GM12801 (cell line): ENCODE results near the gene BRCA2.

ENCODE experiments used
- TF ChIP-seq, protein P1 (sequence below): IDR thresholded peaks from one replicate; pipeline ENCODE4 v1.5.1; 2011; ENCODE audit warnings: control low read depth; ENCODE audit not compliant: insufficient read length; ENCODE audit errors: extremely low read depth

BRCA2 gene

DNA sequence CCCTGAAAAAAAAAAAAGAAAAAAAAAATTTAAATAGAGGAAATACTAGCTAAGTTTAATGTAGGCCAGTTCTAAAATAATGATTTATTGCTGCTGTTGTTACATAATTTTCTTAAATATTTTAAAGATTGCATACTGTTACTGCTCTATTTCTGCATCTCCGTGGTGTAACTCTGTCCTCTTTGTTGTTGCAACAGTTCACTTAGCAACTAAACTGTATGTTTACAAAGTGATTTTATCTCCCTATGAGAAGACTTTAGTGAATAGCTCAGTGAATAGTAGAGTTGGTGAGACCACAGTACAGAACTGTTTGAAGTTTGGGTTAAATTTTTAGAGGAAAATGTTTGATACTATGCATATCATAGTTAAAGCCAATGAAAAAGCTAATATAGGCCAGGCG is 19.4 kb downstream of the BRCA2 start:
- TF ChIP-seq, protein P1, sequence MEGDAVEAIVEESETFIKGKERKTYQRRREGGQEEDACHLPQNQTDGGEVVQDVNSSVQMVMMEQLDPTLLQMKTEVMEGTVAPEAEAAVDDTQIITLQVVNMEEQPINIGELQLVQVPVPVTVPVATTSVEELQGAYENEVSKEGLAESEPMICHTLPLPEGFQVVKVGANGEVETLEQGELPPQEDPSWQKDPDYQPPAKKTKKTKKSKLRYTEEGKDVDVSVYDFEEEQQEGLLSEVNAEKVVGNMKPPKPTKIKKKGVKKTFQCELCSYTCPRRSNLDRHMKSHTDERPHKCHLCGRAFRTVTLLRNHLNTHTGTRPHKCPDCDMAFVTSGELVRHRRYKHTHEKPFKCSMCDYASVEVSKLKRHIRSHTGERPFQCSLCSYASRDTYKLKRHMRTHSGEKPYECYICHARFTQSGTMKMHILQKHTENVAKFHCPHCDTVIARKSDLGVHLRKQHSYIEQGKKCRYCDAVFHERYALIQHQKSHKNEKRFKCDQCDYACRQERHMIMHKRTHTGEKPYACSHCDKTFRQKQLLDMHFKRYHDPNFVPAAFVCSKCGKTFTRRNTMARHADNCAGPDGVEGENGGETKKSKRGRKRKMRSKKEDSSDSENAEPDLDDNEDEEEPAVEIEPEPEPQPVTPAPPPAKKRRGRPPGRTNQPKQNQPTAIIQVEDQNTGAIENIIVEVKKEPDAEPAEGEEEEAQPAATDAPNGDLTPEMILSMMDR, result no peak

DNA sequence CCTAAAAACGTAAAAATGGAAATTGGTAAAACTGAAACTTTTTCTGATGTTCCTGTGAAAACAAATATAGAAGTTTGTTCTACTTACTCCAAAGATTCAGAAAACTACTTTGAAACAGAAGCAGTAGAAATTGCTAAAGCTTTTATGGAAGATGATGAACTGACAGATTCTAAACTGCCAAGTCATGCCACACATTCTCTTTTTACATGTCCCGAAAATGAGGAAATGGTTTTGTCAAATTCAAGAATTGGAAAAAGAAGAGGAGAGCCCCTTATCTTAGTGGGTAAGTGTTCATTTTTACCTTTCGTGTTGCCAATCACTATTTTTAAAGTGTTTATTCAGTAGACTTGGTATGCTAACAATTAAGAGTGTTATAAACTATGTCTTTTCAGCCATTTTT is 25.6 kb downstream of the BRCA2 start:
- TF ChIP-seq, protein P1, result no peak

DNA sequence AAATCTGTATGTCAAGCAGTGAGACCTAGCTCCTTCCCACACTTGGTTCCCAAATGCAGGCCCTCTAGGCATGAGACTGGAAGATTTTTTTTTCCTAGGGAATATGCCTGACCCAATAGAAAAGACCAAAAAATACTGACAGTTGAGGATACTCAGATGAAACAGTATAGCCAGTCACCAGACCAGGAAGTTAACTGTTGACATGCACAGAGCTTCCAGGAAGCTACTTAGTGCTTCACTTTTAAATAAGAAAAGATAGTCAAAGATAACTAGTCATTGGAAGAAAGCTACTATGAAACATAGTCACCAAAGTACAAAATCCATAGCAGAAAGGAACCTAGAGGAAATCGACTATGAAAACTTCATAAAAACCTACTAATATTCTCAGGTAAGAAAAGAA is 32.3 kb downstream of the BRCA2 start:
- TF ChIP-seq, protein P1, result no peak

DNA sequence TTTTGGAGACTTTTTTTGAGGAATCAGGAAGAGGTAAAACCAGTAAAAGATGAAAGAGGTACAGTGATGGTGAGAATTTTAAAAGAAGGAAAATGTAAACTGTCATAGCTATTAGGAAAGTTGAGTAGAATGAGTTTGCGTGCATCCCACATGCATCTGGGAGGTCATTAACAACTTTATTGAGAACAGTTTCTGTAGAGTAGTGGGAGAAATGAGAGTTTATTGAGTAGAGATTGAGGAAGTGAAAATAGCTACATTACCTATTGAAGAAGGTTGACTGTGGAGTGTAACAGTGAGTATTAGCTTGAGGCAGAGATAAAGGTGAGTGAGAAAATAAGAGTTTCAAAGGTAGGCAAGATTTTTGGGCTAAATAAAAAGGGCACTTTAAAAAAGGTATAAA is 38.7 kb downstream of the BRCA2 start:
- TF ChIP-seq, protein P1, result no peak

DNA sequence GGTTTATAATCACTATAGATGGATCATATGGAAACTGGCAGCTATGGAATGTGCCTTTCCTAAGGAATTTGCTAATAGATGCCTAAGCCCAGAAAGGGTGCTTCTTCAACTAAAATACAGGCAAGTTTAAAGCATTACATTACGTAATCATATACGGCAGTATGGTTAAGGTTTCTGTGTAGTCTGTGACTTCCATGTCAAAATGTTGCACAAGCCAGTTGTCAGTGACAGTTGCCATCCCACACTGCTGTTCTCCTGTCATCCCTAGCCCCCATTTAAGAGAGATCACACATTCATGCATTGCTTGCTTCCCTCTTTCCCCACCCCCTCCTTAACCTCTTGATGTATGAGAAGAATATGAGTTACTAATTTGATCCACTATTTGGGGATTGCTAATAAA is 47.3 kb downstream of the BRCA2 start:
- TF ChIP-seq, protein P1, result no peak

DNA sequence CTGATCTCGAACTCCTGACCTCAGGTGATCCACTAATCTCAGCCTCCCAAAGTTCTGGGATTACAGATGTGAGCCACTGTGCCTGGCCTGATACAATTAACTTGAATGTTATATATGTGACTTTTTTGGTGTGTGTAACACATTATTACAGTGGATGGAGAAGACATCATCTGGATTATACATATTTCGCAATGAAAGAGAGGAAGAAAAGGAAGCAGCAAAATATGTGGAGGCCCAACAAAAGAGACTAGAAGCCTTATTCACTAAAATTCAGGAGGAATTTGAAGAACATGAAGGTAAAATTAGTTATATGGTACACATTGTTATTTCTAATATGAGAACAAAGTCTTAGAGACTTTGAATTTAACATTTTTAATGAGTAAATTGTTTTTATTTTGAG is 55.5 kb downstream of the BRCA2 start:
- TF ChIP-seq, protein P1, result no peak

DNA sequence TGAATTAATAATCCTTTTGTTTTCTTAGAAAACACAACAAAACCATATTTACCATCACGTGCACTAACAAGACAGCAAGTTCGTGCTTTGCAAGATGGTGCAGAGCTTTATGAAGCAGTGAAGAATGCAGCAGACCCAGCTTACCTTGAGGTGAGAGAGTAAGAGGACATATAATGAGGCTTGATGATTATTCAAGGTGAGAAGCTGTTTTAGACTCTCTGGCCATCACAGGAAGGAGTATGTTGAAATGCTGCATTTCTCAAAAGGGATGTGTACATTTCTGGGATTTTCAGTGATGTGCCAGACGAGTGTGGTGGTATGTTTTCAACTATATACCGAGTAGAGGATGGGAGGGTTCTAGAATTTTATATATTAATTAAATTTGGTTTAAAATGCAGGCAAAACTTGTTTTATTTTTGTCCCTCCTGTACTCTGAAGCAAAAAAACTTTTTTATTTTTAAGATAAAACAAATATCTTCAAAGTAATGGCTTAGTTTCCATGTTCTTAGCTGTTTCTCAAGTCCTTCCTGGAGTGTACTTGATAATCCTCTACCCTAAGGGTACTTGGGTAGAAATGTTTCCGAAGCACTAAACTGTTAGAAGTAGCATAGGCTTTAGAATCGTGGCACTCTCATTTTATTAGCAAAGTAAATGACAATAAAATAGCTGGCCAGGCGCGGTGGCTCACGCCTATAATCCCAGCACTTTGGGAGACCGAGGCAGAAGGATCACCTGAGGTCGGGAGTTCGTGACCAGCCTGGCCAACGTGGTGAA is 61.5 kb downstream of the BRCA2 start:
- TF ChIP-seq, protein P1, result no peak
